ENCODE results near the gene PRKAG1.

DNA sequence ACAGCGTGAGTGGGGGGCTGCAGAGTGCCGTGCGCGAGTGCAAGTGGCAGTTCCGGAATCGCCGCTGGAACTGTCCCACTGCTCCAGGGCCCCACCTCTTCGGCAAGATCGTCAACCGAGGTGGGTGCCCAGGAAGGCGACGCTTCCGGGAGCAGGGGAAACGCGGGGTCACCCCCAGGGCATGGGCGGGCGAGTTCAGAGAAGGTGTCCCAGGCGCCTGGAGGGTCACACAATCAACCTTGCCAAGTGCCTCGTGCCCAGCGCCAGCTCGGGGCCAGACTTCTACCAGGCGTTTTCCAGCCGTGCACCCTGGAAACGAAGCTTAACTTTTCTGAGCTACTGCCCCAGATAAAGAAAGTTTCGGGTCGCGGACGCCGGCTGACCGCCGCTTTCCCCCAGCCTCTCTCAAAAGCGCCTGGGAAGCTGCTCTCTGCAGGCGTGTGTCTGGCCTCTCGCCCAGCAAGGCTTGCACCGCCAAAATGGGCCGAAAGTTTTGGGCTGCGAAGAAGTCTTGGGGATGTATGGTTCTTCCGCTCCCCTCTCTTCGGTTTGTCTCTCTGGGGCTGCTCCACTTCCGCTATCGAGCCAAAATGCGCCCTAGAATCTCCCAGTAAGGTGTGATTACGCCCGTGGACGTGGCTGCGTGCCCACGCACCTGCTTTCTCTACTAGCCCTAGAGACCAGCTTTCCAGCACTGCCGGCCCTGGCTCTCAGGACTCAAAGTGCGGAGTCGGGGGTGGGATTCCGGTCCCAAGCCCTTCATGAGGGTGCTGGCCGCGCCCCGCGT lies 38.8 kb downstream of the PRKAG1 start:
- TF ChIP-seq, protein P1, sequence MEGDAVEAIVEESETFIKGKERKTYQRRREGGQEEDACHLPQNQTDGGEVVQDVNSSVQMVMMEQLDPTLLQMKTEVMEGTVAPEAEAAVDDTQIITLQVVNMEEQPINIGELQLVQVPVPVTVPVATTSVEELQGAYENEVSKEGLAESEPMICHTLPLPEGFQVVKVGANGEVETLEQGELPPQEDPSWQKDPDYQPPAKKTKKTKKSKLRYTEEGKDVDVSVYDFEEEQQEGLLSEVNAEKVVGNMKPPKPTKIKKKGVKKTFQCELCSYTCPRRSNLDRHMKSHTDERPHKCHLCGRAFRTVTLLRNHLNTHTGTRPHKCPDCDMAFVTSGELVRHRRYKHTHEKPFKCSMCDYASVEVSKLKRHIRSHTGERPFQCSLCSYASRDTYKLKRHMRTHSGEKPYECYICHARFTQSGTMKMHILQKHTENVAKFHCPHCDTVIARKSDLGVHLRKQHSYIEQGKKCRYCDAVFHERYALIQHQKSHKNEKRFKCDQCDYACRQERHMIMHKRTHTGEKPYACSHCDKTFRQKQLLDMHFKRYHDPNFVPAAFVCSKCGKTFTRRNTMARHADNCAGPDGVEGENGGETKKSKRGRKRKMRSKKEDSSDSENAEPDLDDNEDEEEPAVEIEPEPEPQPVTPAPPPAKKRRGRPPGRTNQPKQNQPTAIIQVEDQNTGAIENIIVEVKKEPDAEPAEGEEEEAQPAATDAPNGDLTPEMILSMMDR (IDR thresholded peaks at IDR 0.05), result no peak
- no peak for TF ChIP-seq POLR2A (IDR thresholded peaks at IDR 0.05)
